Astrocyte (in vitro differentiated cells and primary cell): Measurements from ENCODE around the gene DCP1B.

Source experiments
- CTCF ChIP-seq: IDR thresholded peaks from 2 replicates; pipeline ENCODE4 v1.5.1; 2011; ENCODE audit warnings: low read depth, mild to moderate bottlenecking, inconsistent platforms, low read length, moderate library complexity; ENCODE audit not compliant: insufficient read depth
- EZH2 ChIP-seq: IDR thresholded peaks from 2 replicates; pipeline ENCODE4 v1.6.1; 2012; ENCODE audit warnings: mild to moderate bottlenecking, low read length, inconsistent platforms; ENCODE audit not compliant: insufficient read depth

GRCh38 chr12:2017546-2018337 is 13.5 kb upstream of the DCP1B start:
- TF ChIP-seq EZH2 (no peak), CTCF (no peak)
